Upper lobe of left lung (tissue), 4 donors: Measurements from ENCODE around the gene SUCLG2.

Source experiments
- POLR2A ChIP-seq, 4 donors: fragments of 450-650 bp; IDR thresholded peaks; one replicate each; pipeline ENCODE4 v1.5.1; 2016 to 2017; ENCODE audit warnings: antibody characterized with exemption in 4 of 4, mild to moderate bottlenecking in 2 of 4
- POLR2AphosphoS5 ChIP-seq, 2 donors: sonication (generic); formaldehyde crosslinking; IDR thresholded peaks; one replicate each; pipeline ENCODE4 v1.5.1; 2017; ENCODE audit warnings: antibody characterized with exemption in 2 of 2

- TF ChIP-seq POLR2AphosphoS5 (IDR thresholded peaks at IDR 0.05) (no peak), POLR2A (IDR thresholded peaks at IDR 0.05) (no peak)
These were observed 207.0 kb downstream of the SUCLG2 start for GRCh38 chr3:67447393-67447792.
